Endothelial cell of umbilical vein (primary cell): ENCODE results near the gene FRMD5. TPM values are rescaled to one million over a fixed set of nuclear protein-coding genes. Genes with fewer than 3 reads are reported as not detected.

Source experiments
- BruUV-seq: library from RNA; stranded (reverse); fragments of 400-500 nt; replicated peaks from 2 replicates; lab custom pipeline; 2021; lab: Mats Ljungman, UMichigan
- CTCF ChIA-PET: fragments of 300-600, 350-600 bp; sonication (Branson Sonifier 250); formaldehyde crosslinking; loops from one replicate; lab custom pipeline; 2021; ENCODE audit warnings: antibody characterized with exemption, inconsistent platforms; lab: Charles Lee
- POLR2A ChIA-PET: fragments of 300-600, 350-600 bp; sonication (Branson Sonifier 250); formaldehyde crosslinking; loops from one replicate; lab custom pipeline; 2021; ENCODE audit warnings: antibody characterized with exemption, inconsistent platforms; lab: Charles Lee
- DNase-seq: peaks from one replicate; pipeline ENCODE4 v3.0.0-alpha.2; 2011; ENCODE audit warnings: low read depth, low spot score
- FAIRE-seq: peaks from 2 replicates; lab custom pipeline; 2011; peaks lifted over from hg19 to GRCh38; lab: Jason Lieb, UNC
- H2AFZ ChIP-seq: 2 replicates; pipeline ENCODE4 v1.6.0; 2012; ENCODE audit warnings: low read depth, low read length, control low read depth, inconsistent platforms
- H3K27ac ChIP-seq: 2 replicates; pipeline ENCODE4 v1.5.1; 2011; ENCODE audit warnings: low read depth, mild to moderate bottlenecking, control low read depth, low read length, moderate library complexity; ENCODE audit not compliant: insufficient read depth
- H3K27me3 ChIP-seq, 2 experiments: 2 replicates each; pipeline versions ENCODE4 v1.6.0 to v1.6.1; 2011; ENCODE audit warnings: low read length in 2 of 2, mixed read lengths in 1 of 2; ENCODE audit not compliant: control insufficient read depth in 2 of 2, insufficient read depth in 2 of 2
- H3K36me3 ChIP-seq, 2 experiments: 2 replicates in 1 of 2; 3 replicates in 1 of 2; pipeline ENCODE4 v1.5.1; 2011; ENCODE audit warnings: low read length in 2 of 2, mild to moderate bottlenecking in 1 of 2, moderate library complexity in 1 of 2; ENCODE audit not compliant: control insufficient read depth in 2 of 2, insufficient read depth in 2 of 2; ENCODE audit errors: extremely low read depth in 1 of 2
- H3K4me1 ChIP-seq: 3 replicates; pipeline ENCODE4 v1.5.1; 2011; ENCODE audit warnings: mild to moderate bottlenecking, low read length; ENCODE audit not compliant: control insufficient read depth, insufficient read depth; ENCODE audit errors: extremely low read depth
- H3K4me2 ChIP-seq: 2 replicates; pipeline ENCODE4 v1.6.1; 2011; ENCODE audit warnings: low read length, control low read depth, mixed read lengths; ENCODE audit not compliant: insufficient read depth
- H3K4me3 ChIP-seq, 3 experiments: fragments of 200-600 bp in 1 of 3; sonication (generic), shearing (Covaris generic) in 1 of 3; replicated peaks in 1 of 3; 2 replicates each; pipeline ENCODE4 v1.5.1; 2011 to 2016; ENCODE audit warnings: control low read depth in 3 of 3, low read length in 3 of 3, mild to moderate bottlenecking in 2 of 3, inconsistent platforms in 1 of 3, low read depth in 1 of 3, moderate library complexity in 1 of 3; ENCODE audit not compliant: insufficient read depth in 1 of 3
- H3K79me2 ChIP-seq: 2 replicates; pipeline ENCODE4 v1.6.0; 2012; ENCODE audit warnings: low read length, inconsistent platforms; ENCODE audit not compliant: control insufficient read depth, insufficient read depth
- H3K9ac ChIP-seq: replicated peaks from 2 replicates; pipeline ENCODE3; 2011; ENCODE audit warnings: low read length, control low read depth; ENCODE audit not compliant: insufficient read depth; ENCODE audit errors: extremely low read depth
- H3K9me1 ChIP-seq: replicated peaks from 3 replicates; pipeline ENCODE4 v1.6.0; 2011; ENCODE audit warnings: mild to moderate bottlenecking, low read length; ENCODE audit not compliant: control insufficient read depth, insufficient read depth; ENCODE audit errors: extremely low read depth
- H3K9me3 ChIP-seq: replicated peaks from 2 replicates; pipeline ENCODE4 v1.5.1; 2012; ENCODE audit warnings: low read length, inconsistent platforms; ENCODE audit not compliant: control insufficient read depth, insufficient read depth
- H4K20me1 ChIP-seq: replicated peaks from 2 replicates; pipeline ENCODE3; 2011; ENCODE audit warnings: mild to moderate bottlenecking, low read length; ENCODE audit not compliant: control insufficient read depth, insufficient read depth; ENCODE audit errors: extremely low read depth
- CTCF ChIP-seq, 2 donors: IDR thresholded peaks; 1 replicate in 1 of 2; 2 replicates in 1 of 2; pipeline ENCODE4 v1.5.1; 2011; ENCODE audit warnings: low read length in 2 of 2, mild to moderate bottlenecking in 2 of 2, moderate library complexity in 2 of 2, control low read depth in 1 of 2, inconsistent platforms in 1 of 2, low read depth in 1 of 2; ENCODE audit not compliant: insufficient read depth in 1 of 2; ENCODE audit errors: extremely low read depth in 1 of 2
- EZH2 ChIP-seq: IDR thresholded peaks from 2 replicates; pipeline ENCODE4 v1.6.1; 2012; ENCODE audit warnings: borderline replicate concordance, low read depth, mild to moderate bottlenecking, moderate library complexity, low read length, inconsistent platforms; ENCODE audit not compliant: severe bottlenecking
- FOS ChIP-seq: IDR thresholded peaks from 2 replicates; pipeline ENCODE4 v1.6.1; 2011; ENCODE audit warnings: mild to moderate bottlenecking, low read length, moderate library complexity, borderline replicate concordance; ENCODE audit not compliant: insufficient read depth
- GATA2 ChIP-seq: IDR thresholded peaks from 2 replicates; pipeline ENCODE4 v1.7.0; 2011; ENCODE audit warnings: low read depth, mild to moderate bottlenecking, moderate library complexity, mixed read lengths, low read length; ENCODE audit not compliant: insufficient read length, insufficient read depth
- JUN ChIP-seq: IDR thresholded peaks from 2 replicates; pipeline ENCODE4 v1.6.1; 2011; ENCODE audit warnings: borderline replicate concordance, low read depth; ENCODE audit not compliant: insufficient read length, insufficient read depth
- MAX ChIP-seq: IDR thresholded peaks from 2 replicates; pipeline ENCODE4 v1.6.1; 2011; ENCODE audit not compliant: insufficient read depth, insufficient read length
- MYC ChIP-seq: IDR thresholded peaks from one replicate; pipeline ENCODE4 v1.6.1; 2011; ENCODE audit warnings: mild to moderate bottlenecking, low read depth, low read length
- POLR2A ChIP-seq: IDR thresholded peaks from 2 replicates; pipeline ENCODE4 v1.6.1; 2012; ENCODE audit warnings: low read depth, mild to moderate bottlenecking, control low read depth, low read length
- POLR2AphosphoS5 ChIP-seq: IDR thresholded peaks from 2 replicates; pipeline ENCODE4 v1.6.1; 2012; ENCODE audit warnings: low read depth, mild to moderate bottlenecking, control low read depth, low read length, moderate library complexity; ENCODE audit not compliant: insufficient read depth
- dilution Hi-C: fragments of 300-500 bp; cut with MboI; formaldehyde crosslinking; loops from one replicate; pipeline ENCODE4 v1.15.0; 2019; ENCODE audit warnings: low sequenced_read_pairs; ENCODE audit not compliant: extremely low pct_ligation_motif_present
- intact Hi-C: fragments of 100-400 bp; cut with micrococcal nuclease; formaldehyde crosslinking; loops from one replicate; pipeline ENCODE4 v1.10.0; 2022
- polyA plus RNA-seq, 4 experiments: library from polyadenylated mRNA; depleted of rRNA in 3 of 4; stranded (reverse) in 3 of 4; unstranded in 1 of 4; fragments of >200 nt; gene quantifications; 2 replicates each; pipeline versions ENCODE4 v1.2.1 to v1.2.3, GENCODE V29; 2011 to 2012; ENCODE audit warnings: missing spikeins in 1 of 4
- total RNA-seq: library from RNA; stranded (reverse); gene quantifications from 2 replicates; pipeline ENCODE4 v1.2.3, GENCODE V29; 2021

The FRMD5 gene
- total and polyA plus RNA-seq, 2 donors (not counting 3 experiments of a cell fraction or from before 2014, with no cell fraction given): 16.7 to 20.2 TPM

- Histone ChIP-seq H3K4me1 (peaks cover 24% of the 10 kb centered on the region), H3K4me3 (peak overlapping the region; percentile 34 to 77 (median 58)), H4K20me1 (no peaks in the 10 kb centered on the region), H3K9ac (peak overlapping the region; percentile 88), H3K27me3 (no peaks in the 10 kb centered on the region), H3K4me2 (peak overlapping the region; percentile 91), H3K9me1 (no peaks in the 10 kb centered on the region), H3K36me3 (no peaks in the 10 kb centered on the region), H3K27ac (peak overlapping the region; percentile 82), H3K79me2 (peaks cover 28% of the 10 kb centered on the region), H3K9me3 (no peaks in the 10 kb centered on the region), H2AFZ (peak overlapping the region; percentile 83)
- TF ChIP-seq CTCF (IDR thresholded peaks at IDR 0.05; ENCODE audit: extremely low read depth in 1 of 2, insufficient read depth in 1 of 2, low read depth in 1 of 2, low read length in 2 of 2) (no peak), GATA2 (no peak), EZH2 (no peak), JUN (no peak), POLR2A (no peak), POLR2AphosphoS5 (no peak), MYC (no peak), MAX (no peak), FOS (no peak)
- TSS peak; percentile 51 for BruUV-seq
- intact Hi-C loops (loop anchor here (2.0 to 10.0 kb wide), 3 partner anchors 25 to 279 kb away; no protein-coding TSS in a partner anchor), dilution Hi-C loops (no loop called here)
- CTCF ChIA-PET: interaction anchor here (1.1 to 3.1 kb wide), 11 partner anchors 14 to 308 kb away, joined by 3 to 17 read pairs (median 5); no protein-coding TSS in a partner anchor
- FAIRE-seq (peak; percentile 89), DNase-seq (peak; percentile 55)
- POLR2A ChIA-PET: interaction anchor here (2.3 kb wide), 1 partner anchor 14 kb away, joined by 12 read pairs; no protein-coding TSS in a partner anchor
Measured at GRCh38 chr15:44193651-44194322, 1.3 kb downstream of the FRMD5 start.
